ENCODE results near the gene CCS.

Gene CCS

GRCh38 chr11:66626382-66626781 lies 33.4 kb downstream of the CCS start:
- peaks cover 91% of the 10 kb centered on the region for H3K79me2 ChIP-seq (ENCODE audit: insufficient read depth, low read length)
- no peak overlapping the region for H3K4me3 ChIP-seq (ENCODE audit: low read depth, low read length, poor library complexity, severe bottlenecking)
- TF ChIP-seq CTCF (IDR thresholded peaks at IDR 0.05; ENCODE audit: low read length) = no peak
- TF ChIP-seq EZH2 (IDR thresholded peaks at IDR 0.05; ENCODE audit: borderline replicate concordance, low read length) = no peak
- H3K36me3 ChIP-seq (ENCODE audit: insufficient read depth, low read length) = peaks cover 99% of the 10 kb centered on the region
- no peaks in the 10 kb centered on the region for H3F3A ChIP-seq (ENCODE audit: insufficient read depth, low read length)
- H4K20me1 ChIP-seq (ENCODE audit: insufficient read depth, low read length) = peaks cover 3% of the 10 kb centered on the region; the same call in 1 of the 2 replicates
- H3K4me1 ChIP-seq (ENCODE audit: insufficient read depth, low read length, severe bottlenecking) = peaks cover 16% of the 10 kb centered on the region
- no peak overlapping the region for H3K4me2 ChIP-seq (ENCODE audit: low read length)
- no peaks in the 10 kb centered on the region for H3K9me3 ChIP-seq (ENCODE audit: low read length)
- no peak overlapping the region for H3K9ac ChIP-seq (ENCODE audit: low read length)
- no peaks in the 10 kb centered on the region for H3K27me3 ChIP-seq (ENCODE audit: insufficient read depth, low read length)
- H2AFZ ChIP-seq (ENCODE audit: low read length) = no peak overlapping the region
- no peak overlapping the region for H3K27ac ChIP-seq (ENCODE audit: low read depth, low read length, poor library complexity, severe bottlenecking)
- H3K9me2 ChIP-seq (ENCODE audit: low read depth, low read length) = no peaks in the 10 kb centered on the region

GRCh38 chr11:66626926-66627325 lies 33.9 kb downstream of the CCS start:
- TF ChIP-seq CTCF (IDR thresholded peaks at IDR 0.05; ENCODE audit: low read length) (no peak), EZH2 (IDR thresholded peaks at IDR 0.05; ENCODE audit: borderline replicate concordance, low read length) (no peak)
- Histone ChIP-seq H3K27me3 (ENCODE audit: insufficient read depth, low read length) (no peaks in the 10 kb centered on the region), H3K9ac (ENCODE audit: low read length) (no peak overlapping the region), H3K9me2 (ENCODE audit: low read depth, low read length) (no peaks in the 10 kb centered on the region), H3K27ac (ENCODE audit: low read depth, low read length, poor library complexity, severe bottlenecking) (no peak overlapping the region), H4K20me1 (ENCODE audit: insufficient read depth, low read length) (peaks cover 3% of the 10 kb centered on the region; the same call in 1 of the 2 replicates), H3F3A (ENCODE audit: insufficient read depth, low read length) (no peaks in the 10 kb centered on the region), H3K79me2 (ENCODE audit: insufficient read depth, low read length) (peaks cover 89% of the 10 kb centered on the region), H3K4me3 (ENCODE audit: low read depth, low read length, poor library complexity, severe bottlenecking) (no peak overlapping the region), H3K4me2 (ENCODE audit: low read length) (no peak overlapping the region), H3K4me1 (ENCODE audit: insufficient read depth, low read length, severe bottlenecking) (peaks cover 10% of the 10 kb centered on the region), H2AFZ (ENCODE audit: low read length) (no peak overlapping the region), H3K36me3 (ENCODE audit: insufficient read depth, low read length) (peaks cover 99% of the 10 kb centered on the region), H3K9me3 (ENCODE audit: low read length) (no peaks in the 10 kb centered on the region)

GRCh38 chr11:66628061-66628603 lies 35.1 kb downstream of the CCS start:
- no peak for TF ChIP-seq EZH2 (IDR thresholded peaks at IDR 0.05; ENCODE audit: borderline replicate concordance, low read length)
- TF ChIP-seq CTCF (IDR thresholded peaks at IDR 0.05; ENCODE audit: low read length) = no peak
- H4K20me1 ChIP-seq (ENCODE audit: insufficient read depth, low read length) = peaks cover 3% of the 10 kb centered on the region; the same call in 1 of the 2 replicates

More at GRCh38 chr11:66628061-66628603, 35.1 kb downstream of the CCS start:
- Histone ChIP-seq H3K36me3 (ENCODE audit: insufficient read depth, low read length) (peaks cover 99% of the 10 kb centered on the region), H2AFZ (ENCODE audit: low read length) (no peak overlapping the region), H3F3A (ENCODE audit: insufficient read depth, low read length) (no peaks in the 10 kb centered on the region), H3K27ac (ENCODE audit: low read depth, low read length, poor library complexity, severe bottlenecking) (no peak overlapping the region), H3K9me3 (ENCODE audit: low read length) (no peaks in the 10 kb centered on the region), H3K4me1 (ENCODE audit: insufficient read depth, low read length, severe bottlenecking) (no peaks in the 10 kb centered on the region), H3K4me3 (ENCODE audit: low read depth, low read length, poor library complexity, severe bottlenecking) (no peak overlapping the region), H3K9ac (ENCODE audit: low read length) (no peak overlapping the region), H3K27me3 (ENCODE audit: insufficient read depth, low read length) (no peaks in the 10 kb centered on the region), H3K9me2 (ENCODE audit: low read depth, low read length) (no peaks in the 10 kb centered on the region), H3K79me2 (ENCODE audit: insufficient read depth, low read length) (peaks cover 82% of the 10 kb centered on the region), H3K4me2 (ENCODE audit: low read length) (no peak overlapping the region)
